ENCODE data around the gene FBXO3. TPM values are rescaled to one million over a fixed set of nuclear protein-coding genes. Genes with fewer than 3 reads are reported as not detected.

Gene FBXO3
- total RNA-seq, 6 experiments from 2014 or later = 25.3 to 30.0 (median 27.3) TPM

DNA sequence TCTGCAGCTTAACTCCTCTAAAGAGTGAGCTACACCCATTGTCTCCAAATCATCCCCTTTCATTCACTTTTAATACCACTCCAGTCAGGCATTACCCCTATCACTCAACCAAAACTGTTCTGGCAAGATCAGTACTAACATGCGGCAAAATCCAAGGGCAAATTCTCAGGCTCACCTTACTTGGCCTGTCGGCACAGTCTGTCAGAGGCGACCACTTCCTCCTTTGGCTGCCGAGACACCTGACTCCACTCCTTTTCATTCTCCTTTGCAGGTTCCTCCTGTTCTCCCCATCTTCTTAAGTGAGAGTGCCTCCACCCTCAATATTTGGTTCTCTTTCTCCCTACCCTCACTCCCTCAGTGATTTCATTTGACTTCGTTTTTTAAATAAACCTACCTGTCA is 77.9 kb downstream of the FBXO3 start:
- no peaks in the 10 kb centered on the region for H3K36me3 Mint-ChIP-seq (ENCODE audit: low read depth)
- H3K9me3 Mint-ChIP-seq = no peaks in the 10 kb centered on the region
- TF ChIP-seq, protein P1, sequence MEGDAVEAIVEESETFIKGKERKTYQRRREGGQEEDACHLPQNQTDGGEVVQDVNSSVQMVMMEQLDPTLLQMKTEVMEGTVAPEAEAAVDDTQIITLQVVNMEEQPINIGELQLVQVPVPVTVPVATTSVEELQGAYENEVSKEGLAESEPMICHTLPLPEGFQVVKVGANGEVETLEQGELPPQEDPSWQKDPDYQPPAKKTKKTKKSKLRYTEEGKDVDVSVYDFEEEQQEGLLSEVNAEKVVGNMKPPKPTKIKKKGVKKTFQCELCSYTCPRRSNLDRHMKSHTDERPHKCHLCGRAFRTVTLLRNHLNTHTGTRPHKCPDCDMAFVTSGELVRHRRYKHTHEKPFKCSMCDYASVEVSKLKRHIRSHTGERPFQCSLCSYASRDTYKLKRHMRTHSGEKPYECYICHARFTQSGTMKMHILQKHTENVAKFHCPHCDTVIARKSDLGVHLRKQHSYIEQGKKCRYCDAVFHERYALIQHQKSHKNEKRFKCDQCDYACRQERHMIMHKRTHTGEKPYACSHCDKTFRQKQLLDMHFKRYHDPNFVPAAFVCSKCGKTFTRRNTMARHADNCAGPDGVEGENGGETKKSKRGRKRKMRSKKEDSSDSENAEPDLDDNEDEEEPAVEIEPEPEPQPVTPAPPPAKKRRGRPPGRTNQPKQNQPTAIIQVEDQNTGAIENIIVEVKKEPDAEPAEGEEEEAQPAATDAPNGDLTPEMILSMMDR (IDR thresholded peaks at IDR 0.05) = no peak
- peaks cover 77% of the 10 kb centered on the region for H3K4me1 Mint-ChIP-seq (ENCODE audit: low read depth)
- H3K27me3 Mint-ChIP-seq (ENCODE audit: insufficient read depth) = peaks cover 11% of the 10 kb centered on the region
- H3K27ac Mint-ChIP-seq = no peak overlapping the region
- H3K4me3 Mint-ChIP-seq = no peak overlapping the region
- DNase-seq = no peak

DNA sequence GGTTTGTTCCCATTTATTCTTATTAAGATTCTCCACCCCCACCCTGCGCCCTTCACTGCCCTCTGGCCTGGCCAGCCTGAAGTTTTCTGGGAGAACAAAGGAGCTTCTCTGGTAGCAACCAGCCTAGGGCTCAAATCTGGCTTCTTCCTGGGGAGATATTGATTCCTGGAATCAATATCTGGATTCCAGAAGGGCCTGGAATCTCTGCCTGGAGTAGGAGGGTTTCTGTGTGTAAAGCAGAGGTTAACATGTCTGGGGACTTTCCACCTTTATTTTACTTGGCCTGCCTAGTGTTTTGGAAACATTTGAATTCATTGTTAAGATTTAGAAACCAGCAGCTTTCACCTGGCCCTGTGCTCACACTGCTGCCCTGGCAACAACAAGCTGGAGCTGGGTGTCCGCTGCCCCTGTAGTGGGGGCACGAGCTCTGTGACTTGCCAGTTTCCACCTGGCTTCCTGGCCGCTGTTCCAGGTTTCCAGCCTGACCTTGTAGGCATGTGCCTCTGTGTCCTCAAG is 79.2 kb downstream of the FBXO3 start:
- no peaks in the 10 kb centered on the region for H3K36me3 Mint-ChIP-seq (ENCODE audit: low read depth)
- H3K4me3 Mint-ChIP-seq = no peak overlapping the region
- peaks cover 8% of the 10 kb centered on the region for H3K27me3 Mint-ChIP-seq (ENCODE audit: insufficient read depth)
- no peaks in the 10 kb centered on the region for H3K9me3 Mint-ChIP-seq
- H3K27ac Mint-ChIP-seq = no peak overlapping the region; the same call in 1 of the 2 replicates
- TF ChIP-seq, protein P1 (IDR thresholded peaks at IDR 0.05) = no peak
- DNase-seq = no peak
- peaks cover 82% of the 10 kb centered on the region for H3K4me1 Mint-ChIP-seq (ENCODE audit: low read depth)

DNA sequence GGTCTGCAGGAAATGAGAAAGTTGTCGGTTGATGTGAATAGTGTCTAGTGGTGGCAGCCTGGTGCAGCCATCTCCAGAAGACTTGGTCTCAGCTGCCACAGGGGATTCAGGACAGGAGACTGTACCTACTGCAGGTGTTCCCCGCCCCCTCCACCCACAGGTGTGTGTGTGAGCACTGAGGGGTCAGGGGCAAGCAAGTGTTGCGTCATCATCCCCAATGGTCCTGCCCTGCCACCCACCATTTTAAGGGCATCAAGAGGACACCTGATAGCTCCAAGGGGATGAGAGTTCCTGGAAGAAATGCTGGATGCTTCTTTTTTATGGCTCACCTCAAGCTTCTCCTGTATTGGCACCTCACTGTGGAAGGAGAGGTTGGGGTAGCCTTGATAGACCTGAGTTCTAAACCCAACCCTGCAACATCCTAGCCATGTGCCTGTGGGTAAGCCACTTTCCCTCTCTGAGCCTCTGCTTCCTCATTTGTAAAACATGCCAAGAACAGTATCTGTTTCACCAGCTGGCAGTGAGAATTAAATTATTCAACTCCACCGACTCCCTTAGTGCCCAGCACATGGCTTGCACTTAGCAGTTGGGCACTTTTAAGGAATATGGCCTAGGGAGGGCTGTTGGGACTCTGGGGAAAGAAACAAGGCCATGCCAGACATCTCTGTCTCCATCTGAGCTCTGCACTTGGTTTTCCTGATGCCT is 79.8 kb downstream of the FBXO3 start:
- peak overlapping the region; percentile 42; the same call in 1 of the 2 replicates for H3K27ac Mint-ChIP-seq
- no peak for DNase-seq
- H3K4me1 Mint-ChIP-seq (ENCODE audit: low read depth) = peaks cover 82% of the 10 kb centered on the region
- H3K36me3 Mint-ChIP-seq (ENCODE audit: low read depth) = no peaks in the 10 kb centered on the region
- TF ChIP-seq, protein P1 (IDR thresholded peaks at IDR 0.05) = no peak
- H3K4me3 Mint-ChIP-seq = no peak overlapping the region
- no peaks in the 10 kb centered on the region for H3K9me3 Mint-ChIP-seq
- H3K27me3 Mint-ChIP-seq (ENCODE audit: insufficient read depth) = peaks cover 8% of the 10 kb centered on the region

DNA sequence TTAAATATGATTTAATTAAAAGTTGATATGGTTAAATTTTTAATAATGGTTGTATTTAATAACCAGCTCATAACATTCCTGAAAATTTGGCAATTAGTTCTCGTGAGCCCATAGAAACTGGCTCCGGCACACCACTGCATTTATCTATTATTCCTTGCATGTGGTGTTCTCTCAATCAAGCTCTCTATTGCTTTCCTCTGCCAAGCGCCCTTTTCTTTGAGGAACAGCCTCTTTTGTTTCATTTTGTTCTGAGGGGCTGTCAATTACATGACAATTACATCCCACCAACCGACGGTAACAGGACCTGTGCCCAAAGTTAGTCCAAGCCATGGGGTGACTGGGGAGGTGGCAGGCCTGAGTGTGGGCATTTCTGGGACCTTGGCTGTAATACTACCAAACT is 81.8 kb downstream of the FBXO3 start:
- peak overlapping the region; percentile 98 for H3K27ac Mint-ChIP-seq
- peaks cover 8% of the 10 kb centered on the region for H3K27me3 Mint-ChIP-seq (ENCODE audit: insufficient read depth)
- H3K4me1 Mint-ChIP-seq (ENCODE audit: low read depth) = peaks cover 90% of the 10 kb centered on the region

DNA sequence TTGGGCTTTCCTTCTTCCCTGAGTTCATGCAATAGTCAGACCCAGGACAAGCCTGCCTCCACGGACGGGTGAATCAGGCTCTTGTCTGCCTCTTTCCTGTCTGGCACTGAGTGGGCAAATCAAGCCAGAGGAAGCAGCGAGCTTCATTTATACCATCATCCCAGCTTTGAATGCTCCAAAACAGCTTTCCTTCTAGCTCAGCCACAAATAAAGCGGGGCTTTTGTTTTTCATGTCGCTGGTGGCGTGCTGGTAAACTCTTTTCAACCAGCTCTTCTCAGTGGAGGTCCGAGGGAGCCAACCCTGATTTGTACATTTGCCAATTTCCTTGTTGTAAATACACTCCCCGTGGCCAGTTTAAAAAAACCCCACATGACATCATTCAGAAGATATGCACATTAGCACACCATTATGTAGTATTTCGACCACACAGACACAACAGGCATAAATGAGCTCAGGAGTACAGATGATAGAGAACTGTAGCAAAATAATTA is 82.3 kb downstream of the FBXO3 start:
- TF ChIP-seq, protein P1 (IDR thresholded peaks at IDR 0.05) = no peak
- Mint-ChIP-seq H3K4me1 (ENCODE audit: low read depth) (peaks cover 89% of the 10 kb centered on the region), H3K27me3 (ENCODE audit: insufficient read depth) (peaks cover 7% of the 10 kb centered on the region; the same call in 1 of the 2 replicates), H3K27ac (peak overlapping the region; percentile 98), H3K4me3 (peak overlapping the region; percentile 85), H3K9me3 (no peaks in the 10 kb centered on the region), H3K36me3 (ENCODE audit: low read depth) (peaks cover 5% of the 10 kb centered on the region; the same call in 1 of the 2 replicates)
- DNase-seq = peak; percentile 93

More for the DNA sequence above, 81.8 kb downstream of the FBXO3 start:
- Mint-ChIP-seq H3K9me3 (no peaks in the 10 kb centered on the region), H3K36me3 (ENCODE audit: low read depth) (peaks cover under 1% of the 10 kb centered on the region; the same call in 1 of the 2 replicates), H3K4me3 (peak overlapping the region; percentile 85)
- DNase-seq = no peak
- TF ChIP-seq, protein P1 (IDR thresholded peaks at IDR 0.05) = no peak

All from HFFc6 (cell line).